ENCODE measurements around the gene BPIFA2. TPM values are rescaled to one million over a fixed set of nuclear protein-coding genes. Genes with fewer than 3 reads are reported as not detected.

BPIFA2 gene
- polyA plus RNA-seq, 1 experiment: not detected

DNA sequence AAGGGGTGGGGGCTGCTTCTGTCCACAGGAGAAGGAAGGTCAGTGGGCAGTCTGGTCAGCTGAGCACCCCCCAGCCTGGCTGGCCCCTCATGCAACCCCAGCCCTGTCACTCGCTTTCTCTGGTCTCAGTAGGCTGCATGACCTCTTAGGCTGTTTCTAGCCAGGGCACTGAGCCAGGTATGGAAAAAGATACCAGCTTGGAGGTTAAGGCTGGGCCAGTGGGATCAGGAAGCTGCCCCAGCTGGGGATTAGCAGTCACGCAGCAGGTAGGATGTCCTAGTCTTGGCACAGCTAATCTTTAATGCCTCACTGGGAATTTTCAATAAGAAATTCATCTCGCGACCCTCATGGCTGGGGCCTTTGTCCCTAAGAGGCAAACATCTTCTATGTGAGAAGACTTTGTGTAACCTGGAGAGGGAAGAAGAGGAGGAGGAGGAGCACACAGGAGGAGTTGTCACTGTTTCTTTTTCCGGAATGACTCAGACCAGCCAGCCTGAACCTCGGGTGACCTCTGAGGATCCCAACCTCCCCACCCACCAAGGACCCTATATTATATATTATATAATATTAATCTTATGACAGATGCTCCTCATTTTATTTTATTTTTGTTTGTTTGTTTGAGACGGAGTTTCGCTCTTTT lies 2.4 kb upstream of the BPIFA2 start:
- H3K4me3 ChIP-seq (ENCODE audit: low read depth, low read length): no peak overlapping the region
- no peak for DNase-seq (ENCODE audit: low read depth)
- ChIA-PET POLR2A (no interaction called here), CTCF (no interaction called here)
- no peaks in the 10 kb centered on the region for H3K27me3 ChIP-seq (ENCODE audit: control insufficient read depth, insufficient read depth, low read length)
- H3K36me3 ChIP-seq (ENCODE audit: control insufficient read depth, insufficient read depth, low read length): no peaks in the 10 kb centered on the region
- TF ChIP-seq, protein P1, sequence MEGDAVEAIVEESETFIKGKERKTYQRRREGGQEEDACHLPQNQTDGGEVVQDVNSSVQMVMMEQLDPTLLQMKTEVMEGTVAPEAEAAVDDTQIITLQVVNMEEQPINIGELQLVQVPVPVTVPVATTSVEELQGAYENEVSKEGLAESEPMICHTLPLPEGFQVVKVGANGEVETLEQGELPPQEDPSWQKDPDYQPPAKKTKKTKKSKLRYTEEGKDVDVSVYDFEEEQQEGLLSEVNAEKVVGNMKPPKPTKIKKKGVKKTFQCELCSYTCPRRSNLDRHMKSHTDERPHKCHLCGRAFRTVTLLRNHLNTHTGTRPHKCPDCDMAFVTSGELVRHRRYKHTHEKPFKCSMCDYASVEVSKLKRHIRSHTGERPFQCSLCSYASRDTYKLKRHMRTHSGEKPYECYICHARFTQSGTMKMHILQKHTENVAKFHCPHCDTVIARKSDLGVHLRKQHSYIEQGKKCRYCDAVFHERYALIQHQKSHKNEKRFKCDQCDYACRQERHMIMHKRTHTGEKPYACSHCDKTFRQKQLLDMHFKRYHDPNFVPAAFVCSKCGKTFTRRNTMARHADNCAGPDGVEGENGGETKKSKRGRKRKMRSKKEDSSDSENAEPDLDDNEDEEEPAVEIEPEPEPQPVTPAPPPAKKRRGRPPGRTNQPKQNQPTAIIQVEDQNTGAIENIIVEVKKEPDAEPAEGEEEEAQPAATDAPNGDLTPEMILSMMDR (IDR thresholded peaks at IDR 0.05; ENCODE audit: insufficient read depth, low read depth, low read length): no peak

DNA sequence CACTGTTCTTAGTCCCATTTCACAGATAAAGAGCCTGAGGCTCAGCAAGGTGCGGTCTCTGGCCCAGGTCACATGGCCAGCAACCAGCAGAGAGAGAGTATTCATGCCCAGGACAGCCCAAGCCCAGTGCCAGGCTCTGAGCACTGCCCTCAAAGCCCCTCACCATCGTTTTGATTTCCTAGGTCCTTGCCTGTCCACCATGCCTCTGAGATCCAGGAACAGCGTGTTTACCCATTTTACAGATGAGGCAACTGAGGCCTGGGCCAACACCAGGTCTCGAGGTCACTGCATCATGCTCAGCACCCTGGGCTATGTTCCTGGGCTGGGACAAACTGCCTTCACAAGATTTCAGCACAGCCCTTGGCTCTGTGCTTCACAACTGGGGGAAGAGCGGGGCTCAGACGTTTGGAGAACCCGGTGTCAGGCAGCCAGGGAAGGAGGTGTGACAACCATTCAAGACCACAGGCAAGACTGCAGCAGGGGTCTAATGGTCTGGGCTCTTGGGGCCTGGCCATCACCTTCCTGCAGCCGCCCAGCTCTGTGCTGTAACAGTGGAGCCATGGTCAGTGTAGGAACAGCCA lies 1.3 kb upstream of the BPIFA2 start:
- ChIA-PET CTCF (no interaction called here), POLR2A (no interaction called here)
- Histone ChIP-seq H3K27me3 (ENCODE audit: control insufficient read depth, insufficient read depth, low read length) (no peaks in the 10 kb centered on the region), H3K4me3 (ENCODE audit: low read depth, low read length) (no peak overlapping the region), H3K36me3 (ENCODE audit: control insufficient read depth, insufficient read depth, low read length) (no peaks in the 10 kb centered on the region)
- TF ChIP-seq, protein P1 (IDR thresholded peaks at IDR 0.05; ENCODE audit: insufficient read depth, low read depth, low read length): no peak
- no peak for DNase-seq (ENCODE audit: low read depth)

DNA sequence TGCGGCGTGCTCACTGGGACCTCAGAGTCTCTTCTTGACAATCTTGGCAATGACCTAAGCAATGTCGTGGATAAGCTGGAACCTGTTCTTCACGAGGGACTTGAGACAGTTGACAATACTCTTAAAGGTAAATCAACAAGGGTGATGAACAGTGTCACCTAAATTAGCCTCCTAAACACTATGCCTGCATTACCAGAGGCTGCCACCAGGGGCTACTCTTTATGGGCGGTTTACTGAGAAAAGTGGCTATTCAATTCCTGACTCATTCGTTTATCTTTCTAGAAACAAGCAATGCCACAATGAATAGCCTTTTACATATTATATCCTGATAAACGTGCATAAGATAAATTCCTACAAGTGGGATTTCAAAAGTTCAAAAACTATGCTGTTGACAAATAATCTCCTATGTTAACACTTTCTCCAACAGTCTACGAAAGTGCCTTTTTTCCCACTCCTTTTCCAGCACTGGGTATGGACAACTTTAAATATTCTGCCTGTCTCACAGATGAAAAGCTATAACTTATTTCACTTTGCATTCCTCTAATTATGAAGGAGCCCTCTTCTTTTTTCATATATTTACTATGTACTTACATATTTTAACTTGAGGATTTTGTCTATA lies 1.3 kb downstream of the BPIFA2 start:
- Histone ChIP-seq H3K36me3 (ENCODE audit: control insufficient read depth, insufficient read depth, low read length) (no peaks in the 10 kb centered on the region), H3K4me3 (ENCODE audit: low read depth, low read length) (no peak overlapping the region), H3K27me3 (ENCODE audit: control insufficient read depth, insufficient read depth, low read length) (no peaks in the 10 kb centered on the region)
- TF ChIP-seq, protein P1 (IDR thresholded peaks at IDR 0.05; ENCODE audit: insufficient read depth, low read depth, low read length): peak; percentile 42; the same call in 1 of the 2 replicates
- ChIA-PET CTCF (no interaction called here), POLR2A (no interaction called here)
- no peak for DNase-seq (ENCODE audit: low read depth)

DNA sequence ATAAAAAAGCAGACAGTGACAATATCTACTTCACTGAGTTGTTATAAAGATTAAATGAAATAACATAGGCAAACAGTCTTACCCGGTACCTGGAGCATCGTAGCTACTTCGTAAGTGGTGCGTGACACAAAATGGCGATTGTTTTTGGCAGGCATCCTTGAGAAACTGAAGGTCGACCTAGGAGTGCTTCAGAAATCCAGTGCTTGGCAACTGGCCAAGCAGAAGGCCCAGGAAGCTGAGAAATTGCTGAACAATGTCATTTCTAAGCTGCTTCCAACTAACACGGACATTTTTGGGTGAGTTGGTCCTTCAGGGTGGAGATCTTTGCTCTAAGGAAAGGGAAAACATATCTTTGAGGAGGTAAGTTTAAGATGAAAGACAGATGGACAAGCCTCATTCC lies 4.8 kb downstream of the BPIFA2 start:
- Histone ChIP-seq H3K36me3 (ENCODE audit: control insufficient read depth, insufficient read depth, low read length) (no peaks in the 10 kb centered on the region), H3K27me3 (ENCODE audit: control insufficient read depth, insufficient read depth, low read length) (no peaks in the 10 kb centered on the region), H3K4me3 (ENCODE audit: low read depth, low read length) (no peak overlapping the region)
- CTCF ChIA-PET: no interaction called here
- TF ChIP-seq, protein P1 (IDR thresholded peaks at IDR 0.05; ENCODE audit: insufficient read depth, low read depth, low read length): no peak
- DNase-seq (ENCODE audit: low read depth): no peak
- POLR2A ChIA-PET: no interaction called here

DNA sequence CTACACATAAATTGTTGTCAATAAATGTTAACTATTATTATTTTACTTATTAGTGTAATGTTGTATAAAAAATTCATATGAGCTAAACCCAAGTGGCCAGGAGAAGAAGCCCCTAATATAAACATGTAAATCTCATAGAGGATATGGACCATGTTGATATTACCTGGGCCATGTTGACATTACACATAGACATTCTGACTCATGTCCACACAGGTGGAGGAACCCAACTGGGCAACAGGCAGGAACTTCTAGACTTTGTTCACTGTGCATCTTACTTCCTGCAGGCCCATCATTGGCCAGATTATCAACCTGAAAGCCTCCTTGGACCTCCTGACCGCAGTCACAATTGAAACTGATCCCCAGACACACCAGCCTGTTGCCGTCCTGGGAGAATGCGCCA lies 7.2 kb downstream of the BPIFA2 start:
- CTCF ChIA-PET: no interaction called here
- POLR2A ChIA-PET: no interaction called here
- no peaks in the 10 kb centered on the region for H3K27me3 ChIP-seq (ENCODE audit: control insufficient read depth, insufficient read depth, low read length)

More for the DNA sequence above, 7.2 kb downstream of the BPIFA2 start:
- DNase-seq (ENCODE audit: low read depth): no peak
- no peak overlapping the region for H3K4me3 ChIP-seq (ENCODE audit: low read depth, low read length)
- TF ChIP-seq, protein P1 (IDR thresholded peaks at IDR 0.05; ENCODE audit: insufficient read depth, low read depth, low read length): no peak
- H3K36me3 ChIP-seq (ENCODE audit: control insufficient read depth, insufficient read depth, low read length): no peaks in the 10 kb centered on the region

Data from BJ (cell line).